Measurements from ENCODE around the gene MAPK9.
A peak's percentile ranks its signal among the peaks of the same experiment; 100 is the strongest.
"Not testable (repeated sequence)": the region's sequence is repeated elsewhere in the genome, so short reads cannot be mapped to it uniquely, and the experiment has no call there.

The MAPK9 gene

GRCh38 chr5:180235077-180235476, 56.8 kb downstream of the MAPK9 start:
- DNase-seq (ENCODE audit: low read depth) = no peak

- no peak for DNase-seq (ENCODE audit: low read depth)
Observed at GRCh38 chr5:180234271-180234670, 57.6 kb downstream of the MAPK9 start.

GRCh38 chr5:180233729-180234128, 58.2 kb downstream of the MAPK9 start:
- DNase-seq (ENCODE audit: low read depth) = no peak

- DNase-seq (ENCODE audit: low read depth) = no peak
Observed at GRCh38 chr5:180230017-180230416, 61.9 kb downstream of the MAPK9 start.

GRCh38 chr5:180222056-180222455, 69.8 kb downstream of the MAPK9 start:
- no peak for DNase-seq (ENCODE audit: low read depth)

- DNase-seq (ENCODE audit: low read depth) = no peak
Observed at GRCh38 chr5:180217797-180218196, 74.1 kb downstream of the MAPK9 start.

- DNase-seq (ENCODE audit: low read depth) = no peak
Observed at GRCh38 chr5:180216646-180217171, 75.2 kb downstream of the MAPK9 start.

GRCh38 chr5:180215783-180216630, 75.9 kb downstream of the MAPK9 start:
- no peak for DNase-seq (ENCODE audit: low read depth)

GRCh38 chr5:180214870-180215770, 76.8 kb downstream of the MAPK9 start:
- no peak for DNase-seq (ENCODE audit: low read depth)

GRCh38 chr5:180213657-180214207, 78.2 kb downstream of the MAPK9 start:
- DNase-seq (ENCODE audit: low read depth) = no peak

- no peak for DNase-seq (ENCODE audit: low read depth)
Observed at GRCh38 chr5:180213256-180213600, 78.7 kb downstream of the MAPK9 start.

GRCh38 chr5:180212363-180213255, 79.3 kb downstream of the MAPK9 start:
- no peak for DNase-seq (ENCODE audit: low read depth)

- no peak for DNase-seq (ENCODE audit: low read depth)
Observed at GRCh38 chr5:180211761-180212035, 80.2 kb downstream of the MAPK9 start.

- no peak for DNase-seq (ENCODE audit: low read depth)
Observed at GRCh38 chr5:180210961-180211760, 80.7 kb downstream of the MAPK9 start.

- not testable (repeated sequence) for DNase-seq (ENCODE audit: low read depth)
Observed at GRCh38 chr5:180210077-180210476, 81.8 kb downstream of the MAPK9 start.

GRCh38 chr5:180209137-180209581, 82.7 kb downstream of the MAPK9 start, which contains the start of gene RASGEF1C:
RASGEF1C (minus strand) TSS chr5:180209211; CDS start chr5:180138052, 71,159 bp downstream.
- DNase-seq (ENCODE audit: low read depth) = peak; percentile 30

GRCh38 chr5:180208435-180209081, 83.3 kb downstream of the MAPK9 start:
- no peak for DNase-seq (ENCODE audit: low read depth)

- no peak for DNase-seq (ENCODE audit: low read depth)
Observed at GRCh38 chr5:180208038-180208434, 83.8 kb downstream of the MAPK9 start.

GRCh38 chr5:180207593-180207992, 84.3 kb downstream of the MAPK9 start:
- no peak for DNase-seq (ENCODE audit: low read depth)

- DNase-seq (ENCODE audit: low read depth) = no peak
Observed at GRCh38 chr5:180206993-180207392, 84.9 kb downstream of the MAPK9 start.

Measured in activated T-helper 9 cell treated with anti-CD3 and anti-CD28 coated beads, Interleukin-2, amount 50 U/mL, for 16 hours (primary cell).